Activated CD8-positive, alpha-beta memory T cell treated with anti-CD3 and anti-CD28 coated beads for 36 hours (primary cell): ENCODE results near the gene EDNRA. TPM values are rescaled to one million over a fixed set of nuclear protein-coding genes. Genes with fewer than 3 reads are reported as not detected.

Source experiments
- CTCF ChIA-PET: fragments of 350-600 bp; sonication (Branson Sonifier 250); formaldehyde crosslinking; loops from one replicate; lab custom pipeline; 2021; ENCODE audit warnings: antibody characterized with exemption; lab: Charles Lee
- POLR2A ChIA-PET: fragments of 350-600 bp; sonication (Branson Sonifier 250); formaldehyde crosslinking; loops from one replicate; lab custom pipeline; 2021; ENCODE audit warnings: antibody characterized with exemption; lab: Charles Lee
- total RNA-seq, 2 experiments: library from RNA; stranded (reverse); gene quantifications; one replicate each; pipeline ENCODE4 v1.2.3, GENCODE V29; 2021

The EDNRA gene
- total RNA-seq, 2 experiments from 2014 or later, result not detected

GRCh38 chr4:147530723-147531122 is 49.8 kb downstream of the EDNRA start:
- ChIA-PET CTCF (no interaction called here), POLR2A (no interaction called here)

- CTCF ChIA-PET, result no interaction called here
- POLR2A ChIA-PET, result no interaction called here
These were observed 52.0 kb downstream of the EDNRA start for GRCh38 chr4:147532896-147533295.

- ChIA-PET POLR2A (no interaction called here), CTCF (no interaction called here)
These were observed 52.4 kb downstream of the EDNRA start for GRCh38 chr4:147533331-147533730.

- ChIA-PET CTCF (interaction anchor here (0.8 kb wide), 1 partner anchor 17 kb away, joined by 3 read pairs; no protein-coding TSS in a partner anchor), POLR2A (interaction anchor here (0.6 kb wide), 1 partner anchor 146 kb away, joined by 5 read pairs; no protein-coding TSS in a partner anchor)
These were observed 54.2 kb downstream of the EDNRA start for GRCh38 chr4:147535124-147535523.

- CTCF ChIA-PET, result no interaction called here
- POLR2A ChIA-PET, result no interaction called here
These were observed 57.8 kb downstream of the EDNRA start for GRCh38 chr4:147538711-147539110.

DNA sequence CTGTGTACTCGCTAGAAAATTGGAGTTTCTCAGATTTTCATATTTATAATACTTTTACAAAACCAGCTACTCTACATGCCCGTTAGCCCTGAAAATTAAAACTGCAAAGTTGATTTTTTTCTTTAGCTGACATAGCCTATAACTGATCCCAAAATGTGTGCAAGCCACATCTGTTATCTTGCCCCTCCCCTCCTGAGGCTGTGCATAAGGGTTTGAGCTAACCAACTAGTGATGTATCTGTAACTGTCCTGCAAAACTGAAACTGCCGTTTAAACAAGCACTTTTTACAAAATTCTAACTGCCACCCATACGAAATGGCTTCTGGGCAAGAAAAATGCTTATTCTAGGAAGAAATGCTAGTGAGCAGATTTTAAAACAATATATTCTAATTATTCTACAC is 59.1 kb downstream of the EDNRA start:
- POLR2A ChIA-PET, result no interaction called here
- CTCF ChIA-PET, result no interaction called here

DNA sequence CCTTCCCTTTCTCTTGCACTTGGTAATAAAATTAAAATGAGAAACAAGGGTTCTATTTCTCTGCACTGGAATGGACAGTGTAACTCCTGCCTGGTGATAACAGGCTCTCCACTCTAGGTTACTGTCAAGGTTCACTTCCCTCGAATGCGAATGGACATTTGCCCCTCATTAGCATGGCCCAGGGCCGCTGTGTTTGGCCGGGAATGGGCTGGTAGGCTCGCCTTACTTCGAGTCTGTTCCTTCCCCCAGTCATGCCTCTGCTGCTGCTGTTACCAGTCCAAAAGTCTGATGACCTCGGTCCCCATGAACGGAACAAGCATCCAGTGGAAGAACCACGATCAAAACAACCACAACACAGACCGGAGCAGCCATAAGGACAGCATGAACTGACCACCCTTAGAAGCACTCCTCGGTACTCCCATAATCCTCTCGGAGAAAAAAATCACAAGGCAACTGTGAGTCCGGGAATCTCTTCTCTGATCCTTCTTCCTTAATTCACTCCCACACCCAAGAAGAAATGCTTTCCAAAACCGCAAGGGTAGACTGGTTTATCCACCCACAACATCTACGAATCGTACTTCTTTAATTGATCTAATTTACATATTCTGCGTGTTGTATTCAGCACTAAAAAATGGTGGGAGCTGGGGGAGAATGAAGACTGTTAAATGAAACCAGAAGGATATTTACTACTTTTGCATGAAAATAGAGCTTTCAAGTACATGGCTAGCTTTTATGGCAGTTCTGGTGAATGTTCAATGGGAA is 61.5 kb downstream of the EDNRA start:
- ChIA-PET POLR2A (no interaction called here), CTCF (no interaction called here)

DNA sequence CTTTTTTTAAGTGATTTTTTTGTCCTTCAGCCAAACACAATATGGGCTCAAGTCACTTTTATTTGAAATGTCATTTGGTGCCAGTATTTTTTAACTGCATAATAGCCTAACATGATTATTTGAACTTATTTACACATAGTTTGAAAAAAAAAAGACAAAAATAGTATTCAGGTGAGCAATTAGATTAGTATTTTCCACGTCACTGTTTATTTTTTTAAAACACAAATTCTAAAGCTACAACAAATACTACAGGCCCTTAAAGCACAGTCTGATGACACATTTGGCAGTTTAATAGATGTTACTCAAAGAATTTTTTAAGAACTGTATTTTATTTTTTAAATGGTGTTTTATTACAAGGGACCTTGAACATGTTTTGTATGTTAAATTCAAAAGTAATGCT is 62.1 kb downstream of the EDNRA start:
- CTCF ChIA-PET, result no interaction called here
- POLR2A ChIA-PET, result no interaction called here

DNA sequence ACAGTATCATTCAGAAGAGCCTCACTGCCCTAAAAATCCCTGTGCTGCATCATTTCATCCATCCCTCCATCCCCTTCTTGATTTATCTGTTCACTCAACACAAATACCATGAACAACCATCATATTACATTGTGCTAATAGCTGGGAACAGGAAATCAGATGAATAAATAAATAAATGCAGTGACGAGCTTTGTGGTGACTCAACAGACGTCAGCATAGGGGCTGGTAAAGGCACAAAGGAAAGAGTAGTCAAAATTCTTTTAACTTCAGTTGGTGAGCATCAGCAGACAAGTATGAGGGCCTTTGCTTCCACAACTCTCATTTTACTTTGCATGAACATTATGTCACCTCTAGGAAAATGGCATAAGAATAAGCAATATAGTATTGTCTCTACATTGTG is 65.5 kb downstream of the EDNRA start:
- POLR2A ChIA-PET, result no interaction called here
- CTCF ChIA-PET, result no interaction called here

DNA sequence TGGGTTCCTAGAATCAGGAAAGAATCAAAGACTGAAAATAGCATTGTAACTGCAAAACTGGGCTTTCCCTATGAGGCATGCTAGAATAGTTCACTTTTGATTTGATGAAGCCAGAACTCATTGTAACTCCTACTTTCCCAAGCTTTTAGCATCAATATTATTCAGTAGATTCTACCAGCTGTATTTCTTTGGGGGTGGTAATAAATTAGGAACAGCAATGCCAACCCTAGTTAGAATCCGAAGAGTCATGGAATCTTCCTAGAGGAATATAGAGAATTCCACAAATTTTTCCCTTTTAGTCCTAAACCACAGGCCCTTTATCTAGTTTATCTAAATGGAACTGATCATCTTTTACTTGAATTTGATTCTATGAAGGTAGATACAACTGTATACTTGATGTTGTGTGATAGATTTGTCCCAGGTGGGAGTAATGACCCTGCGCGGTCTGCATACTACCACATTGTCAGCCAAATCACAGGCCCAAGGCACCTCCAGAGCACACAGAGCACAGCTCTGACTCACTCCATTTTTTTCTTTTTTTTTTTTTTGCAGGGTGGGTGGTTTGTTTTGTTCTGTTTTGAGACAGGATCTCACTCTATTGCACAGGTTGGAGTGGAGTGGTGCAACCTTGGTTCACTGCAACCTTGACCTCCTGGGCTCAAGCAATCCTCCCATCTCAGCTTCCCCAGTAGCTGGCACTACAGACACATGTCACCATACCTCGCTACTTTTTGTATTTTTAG is 66.6 kb downstream of the EDNRA start:
- CTCF ChIA-PET, result interaction anchor here (1.5 kb wide), 1 partner anchor 70 kb away, joined by 3 read pairs; the partner anchor contains the start of gene TMEM184C
- POLR2A ChIA-PET, result interaction anchor here (0.6 kb wide), 1 partner anchor 1763 kb away, joined by 3 read pairs; no protein-coding TSS in a partner anchor

DNA sequence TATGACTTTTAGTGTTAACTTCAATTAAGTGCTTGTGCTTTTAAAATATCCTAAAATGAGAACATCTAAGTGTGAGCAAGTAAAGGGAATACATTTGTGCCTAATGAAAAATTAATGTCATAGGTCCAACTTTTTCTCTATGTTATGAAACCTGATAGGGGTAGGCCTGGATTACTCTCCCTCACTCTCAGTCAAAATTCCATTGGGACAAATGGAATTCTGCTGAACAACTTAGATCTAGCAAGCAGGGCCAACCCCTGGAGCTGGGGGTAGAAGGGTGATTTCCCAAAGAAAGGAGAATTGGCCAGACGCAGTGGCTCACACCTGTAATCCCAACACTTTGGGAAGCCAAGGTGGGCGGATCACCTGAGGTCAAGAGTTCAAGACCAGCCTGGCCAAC is 67.4 kb downstream of the EDNRA start:
- POLR2A ChIA-PET, result no interaction called here
- CTCF ChIA-PET, result interaction anchor here (1.5 kb wide), 1 partner anchor 69 kb away, joined by 3 read pairs; the partner anchor contains the start of gene TMEM184C

DNA sequence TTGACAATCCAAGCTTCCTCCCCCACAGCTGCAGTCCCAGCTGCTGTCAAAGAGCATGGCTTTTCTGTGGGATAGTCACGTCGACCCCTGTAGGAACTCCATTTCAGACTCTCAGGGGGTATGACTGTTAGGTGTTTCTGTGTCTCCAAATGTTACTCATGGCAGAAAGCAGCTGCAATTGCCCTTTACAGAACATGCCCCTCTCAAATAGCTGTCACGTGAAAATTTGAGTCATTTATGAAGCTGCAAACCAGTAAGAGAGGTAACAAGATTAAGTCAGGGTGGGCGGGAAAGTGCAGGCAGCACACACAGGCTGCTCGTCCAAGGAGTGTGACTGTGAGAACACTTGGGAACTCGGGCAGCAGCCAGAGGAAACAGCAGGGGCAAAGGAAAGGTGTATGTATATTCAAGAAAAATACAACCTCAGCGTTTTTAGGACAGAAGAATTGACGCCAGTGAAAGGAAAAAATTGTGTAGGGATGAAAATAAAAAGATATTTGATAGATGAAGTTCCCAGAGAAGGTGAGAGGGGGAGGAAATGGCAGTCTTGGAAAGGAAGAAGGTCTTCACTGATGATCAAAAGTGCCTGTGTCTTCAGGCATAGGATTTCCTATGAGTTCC is 69.8 kb downstream of the EDNRA start:
- ChIA-PET CTCF (interaction anchor here (1.3 kb wide), 1 partner anchor 316 kb away, joined by 3 read pairs; no protein-coding TSS in a partner anchor), POLR2A (no interaction called here)

DNA sequence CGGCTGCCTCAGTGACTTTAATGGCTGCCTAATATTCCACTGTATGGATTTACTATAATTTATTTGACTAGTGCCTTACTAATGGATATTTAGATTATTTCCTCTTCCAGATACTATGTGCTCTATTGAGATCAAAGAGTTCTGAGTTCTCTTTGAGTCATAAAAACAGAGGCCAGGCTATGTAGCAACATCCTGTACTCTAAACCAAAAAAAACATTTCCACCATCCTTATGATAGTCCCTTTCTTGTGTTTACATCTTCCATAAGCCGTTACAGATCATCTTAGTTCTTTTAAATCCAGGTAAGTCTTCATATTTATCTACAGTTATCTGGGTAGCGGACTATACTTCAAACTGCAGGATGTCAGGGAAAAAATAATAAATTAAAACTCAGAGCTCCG is 79.7 kb downstream of the EDNRA start:
- POLR2A ChIA-PET, result no interaction called here
- CTCF ChIA-PET, result no interaction called here

DNA sequence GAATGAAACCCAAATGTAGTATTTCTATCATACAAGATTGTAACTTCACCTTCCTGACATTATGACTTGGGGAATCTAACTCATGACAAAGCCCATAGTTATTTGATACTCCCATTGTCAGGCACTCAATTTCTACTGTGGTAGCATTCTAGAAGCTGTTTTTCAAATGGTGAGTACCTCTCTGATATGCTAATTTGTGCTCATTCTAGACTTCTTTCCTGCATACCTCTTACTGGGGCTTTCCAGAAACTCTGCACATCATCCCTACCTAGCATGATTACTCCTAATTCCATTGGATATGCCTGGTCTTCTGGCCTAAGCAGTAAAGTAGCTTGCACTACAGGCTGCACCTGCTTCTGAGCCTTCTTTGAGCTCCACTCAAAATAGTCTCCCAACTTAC is 85.9 kb downstream of the EDNRA start:
- ChIA-PET POLR2A (no interaction called here), CTCF (no interaction called here)

DNA sequence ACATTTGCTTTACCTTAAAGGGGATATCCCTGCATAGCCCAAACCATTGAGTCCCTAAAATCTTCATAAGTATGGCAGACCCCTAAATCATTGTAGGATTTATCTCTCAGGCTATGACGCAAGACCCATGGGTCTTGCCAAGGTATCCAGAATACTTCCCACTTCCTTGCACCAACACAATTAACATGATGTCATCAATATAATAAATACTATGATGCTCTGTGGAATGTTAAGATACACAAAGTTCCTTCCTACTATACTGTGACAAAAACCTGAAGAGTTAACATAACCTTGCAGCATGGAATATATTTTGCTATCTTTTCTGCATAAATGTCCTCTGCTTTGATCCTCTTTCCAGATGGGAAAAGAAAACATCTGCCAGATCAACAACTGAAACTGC is 86.4 kb downstream of the EDNRA start:
- POLR2A ChIA-PET, result no interaction called here
- CTCF ChIA-PET, result no interaction called here

DNA sequence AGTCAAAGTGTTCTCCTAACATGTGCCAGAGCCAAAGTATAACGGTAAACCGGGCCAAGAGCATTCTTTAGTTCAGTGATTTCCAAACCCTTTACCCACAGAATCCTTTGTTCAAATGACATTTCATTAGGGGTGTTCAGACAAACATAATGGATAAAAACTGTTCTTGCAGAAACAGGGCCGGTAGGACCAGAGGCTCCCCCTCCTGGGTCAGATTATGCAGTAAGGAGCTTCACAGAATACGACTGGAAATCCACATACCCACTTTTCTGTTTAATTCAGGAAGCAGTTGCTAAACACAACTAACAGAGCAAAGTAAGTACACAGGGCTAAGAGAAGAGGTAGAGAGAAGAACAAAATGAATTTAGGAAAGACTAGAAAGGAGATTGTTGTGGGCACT is 89.7 kb downstream of the EDNRA start:
- POLR2A ChIA-PET, result no interaction called here
- CTCF ChIA-PET, result no interaction called here

DNA sequence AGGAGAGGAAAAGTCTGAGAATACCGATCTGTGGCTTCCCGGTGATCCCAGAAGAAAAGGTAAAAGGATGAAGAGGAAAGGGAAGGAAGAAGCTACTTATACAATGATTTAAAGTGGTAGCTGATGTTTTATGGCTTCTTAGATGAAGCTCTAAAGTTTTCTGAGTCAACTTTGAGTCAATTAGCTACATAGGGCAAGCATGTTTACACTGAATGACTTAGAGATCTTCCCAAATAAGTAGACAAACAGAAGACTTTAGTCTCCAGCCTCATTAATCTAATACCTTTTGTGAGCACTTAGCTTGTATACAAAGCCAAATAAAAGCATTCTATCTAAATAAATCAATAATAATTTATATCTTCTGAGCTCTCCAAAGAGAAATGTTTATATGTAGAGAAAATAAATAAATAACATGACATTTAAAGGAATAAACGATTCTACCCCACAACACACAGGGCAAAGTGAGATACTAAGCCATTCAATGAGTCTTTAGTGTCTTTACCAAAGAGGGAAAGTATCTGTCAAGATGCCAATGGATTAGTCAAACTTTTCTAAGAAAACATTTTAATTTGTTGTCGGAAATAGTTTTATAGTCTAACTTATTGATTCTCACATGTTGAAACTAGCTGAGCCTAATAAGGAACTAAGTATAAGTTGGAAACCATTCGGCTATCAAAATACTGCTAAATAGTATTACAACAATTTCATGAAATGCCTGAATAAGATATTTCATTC is 90.3 kb downstream of the EDNRA start:
- CTCF ChIA-PET, result no interaction called here
- POLR2A ChIA-PET, result no interaction called here

DNA sequence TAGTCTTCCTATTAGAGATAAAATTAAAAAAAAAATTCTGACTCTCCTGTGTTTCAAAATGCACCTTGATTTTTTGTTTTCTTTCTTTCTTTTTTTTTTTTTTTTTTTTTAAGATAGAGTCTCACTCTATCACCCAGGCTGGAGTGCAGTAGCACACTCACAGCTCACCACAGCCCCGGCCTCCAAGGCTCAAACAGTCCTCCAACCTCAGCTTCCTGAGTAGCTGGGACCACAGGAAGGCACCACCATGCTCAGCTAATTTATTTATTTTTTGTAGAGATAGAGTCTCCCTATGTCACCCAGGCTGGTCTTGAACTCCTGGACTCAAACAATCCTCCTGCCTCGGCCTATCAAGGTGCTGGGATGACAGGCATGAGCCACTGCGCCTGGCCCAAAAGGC is 95.2 kb downstream of the EDNRA start:
- POLR2A ChIA-PET, result interaction anchor here (0.6 kb wide), 1 partner anchor 11 kb away, joined by 9 read pairs; no protein-coding TSS in a partner anchor
- CTCF ChIA-PET, result no interaction called here

- ChIA-PET CTCF (no interaction called here), POLR2A (no interaction called here)
These were observed 97.2 kb downstream of the EDNRA start for GRCh38 chr4:147578051-147578476.
